ENCODE data around the gene CALB2. TPM values are rescaled to one million over a fixed set of nuclear protein-coding genes. Genes with fewer than 3 reads are reported as not detected.

CALB2 gene
- total RNA-seq, 4 donors from 2014 or later = 0.23 to 3.2 (median 0.31) TPM; not detected in 1

DNA sequence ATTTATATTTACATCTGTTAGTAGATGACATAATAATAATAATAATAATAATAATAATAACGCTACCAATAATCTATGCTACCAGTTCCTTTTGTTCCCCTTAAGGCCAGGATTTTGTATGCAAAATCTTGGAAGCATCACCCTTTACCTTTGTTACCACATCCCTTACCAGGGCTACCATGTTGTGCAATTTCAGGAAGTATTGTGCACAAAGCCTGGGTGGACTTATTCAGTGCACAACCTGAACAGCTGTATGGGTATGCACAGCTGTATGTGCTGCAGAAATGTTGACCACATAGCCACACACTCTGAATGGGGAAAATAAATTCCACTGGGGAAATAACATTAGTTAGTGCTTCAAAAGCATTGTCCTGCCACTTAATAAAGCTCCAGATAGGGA, 19.9 kb upstream of the CALB2 start:
- H3K9me3 ChIP-seq = no peaks in the 10 kb centered on the region
- no peaks in the 10 kb centered on the region for H3K36me3 ChIP-seq
- intact Hi-C loops (cut with DNase I; ENCODE audit: low total_unique reads) (no loop called here), in situ Hi-C loops (cut with MboI; ENCODE audit: low sequenced_read_pairs in 4 of 4) (no loop called here)
- no peak overlapping the region for H3K4me3 ChIP-seq
- no peak overlapping the region for H3K27ac ChIP-seq
- no peak for TF ChIP-seq POLR2A (IDR thresholded peaks at IDR 0.05)
- TF ChIP-seq, protein P1, sequence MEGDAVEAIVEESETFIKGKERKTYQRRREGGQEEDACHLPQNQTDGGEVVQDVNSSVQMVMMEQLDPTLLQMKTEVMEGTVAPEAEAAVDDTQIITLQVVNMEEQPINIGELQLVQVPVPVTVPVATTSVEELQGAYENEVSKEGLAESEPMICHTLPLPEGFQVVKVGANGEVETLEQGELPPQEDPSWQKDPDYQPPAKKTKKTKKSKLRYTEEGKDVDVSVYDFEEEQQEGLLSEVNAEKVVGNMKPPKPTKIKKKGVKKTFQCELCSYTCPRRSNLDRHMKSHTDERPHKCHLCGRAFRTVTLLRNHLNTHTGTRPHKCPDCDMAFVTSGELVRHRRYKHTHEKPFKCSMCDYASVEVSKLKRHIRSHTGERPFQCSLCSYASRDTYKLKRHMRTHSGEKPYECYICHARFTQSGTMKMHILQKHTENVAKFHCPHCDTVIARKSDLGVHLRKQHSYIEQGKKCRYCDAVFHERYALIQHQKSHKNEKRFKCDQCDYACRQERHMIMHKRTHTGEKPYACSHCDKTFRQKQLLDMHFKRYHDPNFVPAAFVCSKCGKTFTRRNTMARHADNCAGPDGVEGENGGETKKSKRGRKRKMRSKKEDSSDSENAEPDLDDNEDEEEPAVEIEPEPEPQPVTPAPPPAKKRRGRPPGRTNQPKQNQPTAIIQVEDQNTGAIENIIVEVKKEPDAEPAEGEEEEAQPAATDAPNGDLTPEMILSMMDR (IDR thresholded peaks at IDR 0.05 in 4 of 5, conservative IDR thresholded peaks at IDR 0.05 in 1 of 5) = no peak
- no peak for DNase-seq
- H3K4me1 ChIP-seq = no peaks in the 10 kb centered on the region
- no peak for ATAC-seq
- peaks cover 0 to 4% (median 0%) of the 10 kb centered on the region in 3 donors for H3K27me3 ChIP-seq

DNA sequence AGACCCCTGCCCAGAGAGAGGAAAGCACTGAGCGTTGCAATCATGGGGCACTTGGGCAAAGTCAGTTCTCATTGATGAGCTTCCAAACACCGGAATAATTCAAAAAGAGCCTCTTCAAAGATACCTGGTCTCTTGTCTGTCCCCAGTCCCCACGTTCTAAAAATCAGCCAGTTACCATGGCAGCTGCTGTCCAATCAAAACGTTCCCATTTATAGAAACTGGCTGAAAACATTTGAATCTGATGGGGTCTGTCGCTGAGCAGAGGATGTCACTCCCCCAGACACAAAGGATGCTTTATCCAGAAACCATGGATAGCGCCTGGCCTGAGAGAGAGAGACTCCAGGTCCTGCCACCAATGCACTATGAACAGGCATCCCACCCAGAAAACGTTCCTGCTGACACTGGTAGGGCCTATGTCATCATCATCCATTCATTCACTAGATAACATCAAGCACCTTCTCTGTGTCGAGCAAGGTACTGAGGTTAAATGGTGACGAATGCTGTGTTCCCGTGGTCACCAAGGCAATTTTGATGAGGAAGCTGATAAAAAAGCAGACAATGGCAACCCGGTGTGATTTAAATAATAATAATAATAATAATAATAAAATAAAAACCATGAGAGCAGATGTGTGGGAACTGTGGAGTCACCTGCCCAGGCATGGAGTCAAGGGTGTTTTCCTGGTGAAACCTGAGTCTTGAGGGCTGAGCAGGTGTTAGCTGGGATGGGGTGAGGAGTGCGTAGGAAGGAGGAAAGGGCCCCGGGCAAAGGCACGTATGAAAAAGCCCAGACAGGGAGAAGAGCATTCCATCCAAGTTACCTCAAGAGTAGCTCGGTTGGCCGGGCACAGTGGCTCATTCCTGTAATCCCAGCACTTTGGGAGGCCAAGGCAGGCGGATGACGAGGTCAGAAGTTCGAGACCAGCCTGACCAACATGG, 19.0 kb upstream of the CALB2 start:
- H3K27me3 ChIP-seq = peaks cover 0 to 4% (median 0%) of the 10 kb centered on the region in 3 donors
- DNase-seq = no peak
- no peaks in the 10 kb centered on the region for H3K9me3 ChIP-seq
- intact Hi-C loops (cut with DNase I; ENCODE audit: low total_unique reads) = no loop called here
- H3K4me1 ChIP-seq = no peaks in the 10 kb centered on the region
- no peaks in the 10 kb centered on the region for H3K36me3 ChIP-seq
- no peak overlapping the region for H3K4me3 ChIP-seq
- no peak overlapping the region for H3K27ac ChIP-seq
- ATAC-seq = no peak
- no peak for TF ChIP-seq POLR2A (IDR thresholded peaks at IDR 0.05)
- TF ChIP-seq, protein P1 (IDR thresholded peaks at IDR 0.05 in 4 of 5, conservative IDR thresholded peaks at IDR 0.05 in 1 of 5) = no peak
- in situ Hi-C loops (cut with MboI; ENCODE audit: low sequenced_read_pairs in 4 of 4) = no loop called here

DNA sequence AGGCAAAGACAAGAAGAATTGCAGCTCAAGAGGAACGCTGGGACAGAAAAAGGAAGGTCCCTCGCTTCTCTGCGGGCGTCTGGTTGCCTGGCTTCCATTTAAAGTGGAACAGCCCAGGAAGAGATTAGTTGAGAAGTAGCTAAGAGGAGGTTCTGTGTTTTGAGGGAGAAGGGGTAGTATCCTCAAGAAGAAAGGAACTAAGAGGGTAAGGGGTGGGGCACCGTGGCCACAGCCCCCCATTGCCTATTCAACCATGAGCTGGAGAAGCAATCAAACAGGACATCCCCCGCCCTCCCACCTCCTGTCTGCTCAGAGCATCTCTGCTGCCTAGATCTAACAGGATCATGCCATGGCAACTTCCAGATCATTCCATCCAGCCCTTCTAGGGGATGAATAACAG, 18.1 kb upstream of the CALB2 start:
- Histone ChIP-seq H3K36me3 (no peaks in the 10 kb centered on the region), H3K4me1 (no peaks in the 10 kb centered on the region), H3K27me3 (peaks cover 0 to 4% (median 0%) of the 10 kb centered on the region in 3 donors), H3K27ac (no peak overlapping the region), H3K4me3 (no peak overlapping the region), H3K9me3 (no peaks in the 10 kb centered on the region)
- intact Hi-C loops (cut with DNase I; ENCODE audit: low total_unique reads) = no loop called here
- in situ Hi-C loops (cut with MboI; ENCODE audit: low sequenced_read_pairs in 4 of 4) = no loop called here
- TF ChIP-seq POLR2A (IDR thresholded peaks at IDR 0.05) = no peak
- TF ChIP-seq, protein P1 (IDR thresholded peaks at IDR 0.05 in 4 of 5, conservative IDR thresholded peaks at IDR 0.05 in 1 of 5) = no peak
- ATAC-seq (no peak), DNase-seq (no peak)

DNA sequence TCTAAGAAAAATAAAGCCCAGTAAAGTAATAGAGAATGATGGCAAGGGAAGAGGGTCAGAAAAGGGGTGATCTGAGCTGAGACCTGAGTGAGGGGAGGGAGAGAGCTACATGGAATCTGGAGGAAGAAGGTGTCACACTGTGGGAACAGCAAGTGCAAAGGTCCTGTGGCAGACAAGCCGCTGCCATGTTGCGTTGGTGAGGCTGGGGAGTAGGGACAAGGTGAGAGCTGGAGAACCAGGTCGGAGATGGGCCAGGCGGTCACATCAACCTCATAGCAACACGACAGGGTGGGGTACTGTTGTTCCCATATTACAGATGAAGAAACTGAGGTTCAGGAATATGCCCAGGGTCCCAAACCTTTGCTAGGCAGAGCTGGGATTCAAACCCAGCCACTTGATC, 16.6 kb upstream of the CALB2 start:
- Histone ChIP-seq H3K27me3 (peaks cover 0 to 4% (median 0%) of the 10 kb centered on the region in 3 donors), H3K27ac (no peak overlapping the region), H3K9me3 (no peaks in the 10 kb centered on the region), H3K4me3 (no peak overlapping the region), H3K36me3 (no peaks in the 10 kb centered on the region), H3K4me1 (no peaks in the 10 kb centered on the region)
- TF ChIP-seq POLR2A (IDR thresholded peaks at IDR 0.05) = no peak
- TF ChIP-seq, protein P1 (IDR thresholded peaks at IDR 0.05 in 4 of 5, conservative IDR thresholded peaks at IDR 0.05 in 1 of 5) = no peak
- no peak for DNase-seq
- intact Hi-C loops (cut with DNase I; ENCODE audit: low total_unique reads) = no loop called here
- in situ Hi-C loops (cut with MboI; ENCODE audit: low sequenced_read_pairs in 4 of 4) = no loop called here
- ATAC-seq = no peak

Measured in gastrocnemius medialis (tissue), 4 donors.